Measurements from ENCODE around the gene DNER. TPM values are rescaled to one million over a fixed set of nuclear protein-coding genes. Genes with fewer than 3 reads are reported as not detected.

Gene DNER
- total and polyA plus RNA-seq, 10 of the 15 experiments (the other 5 are each of a cell fraction or from before 2014, with no cell fraction given) = 0.04 to 0.08 (median 0.07) TPM; not detected in 7

DNA sequence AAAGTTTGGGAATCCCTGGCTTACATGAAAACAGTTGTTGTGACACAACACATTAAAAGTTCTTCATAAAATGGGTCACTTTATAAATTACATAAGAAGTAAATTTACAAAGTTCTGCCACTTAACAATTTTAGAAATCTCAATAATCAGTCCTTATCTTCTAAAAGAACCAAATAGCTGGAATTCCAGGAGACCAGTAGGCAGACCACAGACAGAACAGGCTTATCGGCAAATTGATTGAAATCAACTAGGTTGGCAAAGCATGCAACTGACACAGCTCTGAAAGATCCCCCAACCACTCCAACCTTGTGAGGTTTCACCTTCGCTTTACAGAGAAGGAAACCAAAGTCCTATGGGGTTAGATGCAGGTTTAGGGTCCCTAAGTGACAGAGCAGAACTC lies 103.0 kb downstream of the DNER start (continued):
- no peak for TF ChIP-seq NR2C2 (IDR thresholded peaks at IDR 0.05; ENCODE audit: borderline replicate concordance, control insufficient read depth, insufficient read length, low read depth)
- TF ChIP-seq, protein P1, sequence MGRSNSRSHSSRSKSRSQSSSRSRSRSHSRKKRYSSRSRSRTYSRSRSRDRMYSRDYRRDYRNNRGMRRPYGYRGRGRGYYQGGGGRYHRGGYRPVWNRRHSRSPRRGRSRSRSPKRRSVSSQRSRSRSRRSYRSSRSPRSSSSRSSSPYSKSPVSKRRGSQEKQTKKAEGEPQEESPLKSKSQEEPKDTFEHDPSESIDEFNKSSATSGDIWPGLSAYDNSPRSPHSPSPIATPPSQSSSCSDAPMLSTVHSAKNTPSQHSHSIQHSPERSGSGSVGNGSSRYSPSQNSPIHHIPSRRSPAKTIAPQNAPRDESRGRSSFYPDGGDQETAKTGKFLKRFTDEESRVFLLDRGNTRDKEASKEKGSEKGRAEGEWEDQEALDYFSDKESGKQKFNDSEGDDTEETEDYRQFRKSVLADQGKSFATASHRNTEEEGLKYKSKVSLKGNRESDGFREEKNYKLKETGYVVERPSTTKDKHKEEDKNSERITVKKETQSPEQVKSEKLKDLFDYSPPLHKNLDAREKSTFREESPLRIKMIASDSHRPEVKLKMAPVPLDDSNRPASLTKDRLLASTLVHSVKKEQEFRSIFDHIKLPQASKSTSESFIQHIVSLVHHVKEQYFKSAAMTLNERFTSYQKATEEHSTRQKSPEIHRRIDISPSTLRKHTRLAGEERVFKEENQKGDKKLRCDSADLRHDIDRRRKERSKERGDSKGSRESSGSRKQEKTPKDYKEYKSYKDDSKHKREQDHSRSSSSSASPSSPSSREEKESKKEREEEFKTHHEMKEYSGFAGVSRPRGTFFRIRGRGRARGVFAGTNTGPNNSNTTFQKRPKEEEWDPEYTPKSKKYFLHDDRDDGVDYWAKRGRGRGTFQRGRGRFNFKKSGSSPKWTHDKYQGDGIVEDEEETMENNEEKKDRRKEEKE (IDR thresholded peaks at IDR 0.05) = no peak
- TF ChIP-seq ZNF217 (IDR thresholded peaks at IDR 0.05) = no peak

DNA sequence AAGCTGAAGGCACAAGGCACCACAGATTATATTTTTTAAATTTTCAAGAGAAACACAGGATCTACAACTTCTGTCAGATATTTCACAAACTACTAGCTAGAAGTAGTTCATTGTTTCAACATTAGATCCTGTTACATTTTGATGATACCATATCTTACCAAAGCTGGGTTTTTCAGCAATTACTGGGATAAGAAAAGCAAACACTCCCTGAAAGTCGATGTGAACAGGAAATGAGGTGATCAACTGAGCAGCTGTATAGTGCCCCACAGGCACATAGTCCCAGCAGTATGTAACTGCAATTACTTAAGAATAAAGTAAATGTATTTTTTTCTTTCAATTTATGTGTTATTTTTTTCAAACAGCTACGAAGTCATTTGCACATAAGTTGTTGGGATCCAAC lies 103.5 kb downstream of the DNER start:
- no peak for ATAC-seq
- ChIA-PET POLR2A (no interaction called here), CTCF (no interaction called here), RAD21 (ENCODE audit: unreplicated experiment) (interaction anchor here (0.6 kb wide), 1 partner anchor 446 kb away, joined by 3 read pairs; no protein-coding TSS in a partner anchor), SMC1A (ENCODE audit: uncharacterized antibody, unreplicated experiment) (interaction anchor here (1.0 kb wide), 1 partner anchor 9 kb away, joined by 3 read pairs; no protein-coding TSS in a partner anchor)
- H3K9me3 ChIP-seq (replicated peaks; ENCODE audit: control insufficient read depth, insufficient read depth, low read length) = no peaks in the 10 kb centered on the region
- FAIRE-seq = no peak
- H3K4me2 ChIP-seq (ENCODE audit: control insufficient read depth, insufficient read depth) = no peak overlapping the region
- BruUV-seq (replicated peaks) = no TSS peak
- H3K27ac ChIP-seq (ENCODE audit: control insufficient read depth, insufficient read depth) = no peak overlapping the region
- intact Hi-C loops (cut with micrococcal nuclease; ENCODE audit: unreplicated experiment) = no loop called here
- no peaks in the 10 kb centered on the region; the same call in 1 of the 2 replicates for H4K20me1 ChIP-seq (ENCODE audit: control insufficient read depth, insufficient read depth)
- no peaks in the 10 kb centered on the region; a peak in 1 of 4 replicates for H3K27me3 ChIP-seq (replicated peaks in 1 of 2; ENCODE audit: control insufficient read depth in 2 of 2, insufficient read depth in 2 of 2, low read length in 1 of 2)
- no peaks in the 10 kb centered on the region for H3K4me1 ChIP-seq (ENCODE audit: control insufficient read depth, insufficient read depth, low read length)
- DNase-seq (ENCODE audit: low read depth, low spot score) = no peak
- 9% methylated on average over 2 of the region's 2 CpGs for WGBS (ENCODE audit: insufficient coverage, insufficient replicate concordance, low lambda C conversion rate, missing lambda C conversion rate)
- no peak overlapping the region for H2AFZ ChIP-seq (ENCODE audit: control insufficient read depth, low read depth, low read length)
- no peaks in the 10 kb centered on the region for H3K79me2 ChIP-seq (ENCODE audit: control insufficient read depth, insufficient read depth, low read length)
- no peak overlapping the region for H3K4me3 ChIP-seq
- H3K36me3 ChIP-seq (ENCODE audit: control insufficient read depth in 2 of 2, insufficient read depth in 2 of 2, low read length in 1 of 2) = no peaks in the 10 kb centered on the region
- H3K9ac ChIP-seq (ENCODE audit: control insufficient read depth, insufficient read depth, low read length) = no peak overlapping the region
- in situ Hi-C loops (cut with MboI) = no loop called here
- TF ChIP-seq, protein P2, sequence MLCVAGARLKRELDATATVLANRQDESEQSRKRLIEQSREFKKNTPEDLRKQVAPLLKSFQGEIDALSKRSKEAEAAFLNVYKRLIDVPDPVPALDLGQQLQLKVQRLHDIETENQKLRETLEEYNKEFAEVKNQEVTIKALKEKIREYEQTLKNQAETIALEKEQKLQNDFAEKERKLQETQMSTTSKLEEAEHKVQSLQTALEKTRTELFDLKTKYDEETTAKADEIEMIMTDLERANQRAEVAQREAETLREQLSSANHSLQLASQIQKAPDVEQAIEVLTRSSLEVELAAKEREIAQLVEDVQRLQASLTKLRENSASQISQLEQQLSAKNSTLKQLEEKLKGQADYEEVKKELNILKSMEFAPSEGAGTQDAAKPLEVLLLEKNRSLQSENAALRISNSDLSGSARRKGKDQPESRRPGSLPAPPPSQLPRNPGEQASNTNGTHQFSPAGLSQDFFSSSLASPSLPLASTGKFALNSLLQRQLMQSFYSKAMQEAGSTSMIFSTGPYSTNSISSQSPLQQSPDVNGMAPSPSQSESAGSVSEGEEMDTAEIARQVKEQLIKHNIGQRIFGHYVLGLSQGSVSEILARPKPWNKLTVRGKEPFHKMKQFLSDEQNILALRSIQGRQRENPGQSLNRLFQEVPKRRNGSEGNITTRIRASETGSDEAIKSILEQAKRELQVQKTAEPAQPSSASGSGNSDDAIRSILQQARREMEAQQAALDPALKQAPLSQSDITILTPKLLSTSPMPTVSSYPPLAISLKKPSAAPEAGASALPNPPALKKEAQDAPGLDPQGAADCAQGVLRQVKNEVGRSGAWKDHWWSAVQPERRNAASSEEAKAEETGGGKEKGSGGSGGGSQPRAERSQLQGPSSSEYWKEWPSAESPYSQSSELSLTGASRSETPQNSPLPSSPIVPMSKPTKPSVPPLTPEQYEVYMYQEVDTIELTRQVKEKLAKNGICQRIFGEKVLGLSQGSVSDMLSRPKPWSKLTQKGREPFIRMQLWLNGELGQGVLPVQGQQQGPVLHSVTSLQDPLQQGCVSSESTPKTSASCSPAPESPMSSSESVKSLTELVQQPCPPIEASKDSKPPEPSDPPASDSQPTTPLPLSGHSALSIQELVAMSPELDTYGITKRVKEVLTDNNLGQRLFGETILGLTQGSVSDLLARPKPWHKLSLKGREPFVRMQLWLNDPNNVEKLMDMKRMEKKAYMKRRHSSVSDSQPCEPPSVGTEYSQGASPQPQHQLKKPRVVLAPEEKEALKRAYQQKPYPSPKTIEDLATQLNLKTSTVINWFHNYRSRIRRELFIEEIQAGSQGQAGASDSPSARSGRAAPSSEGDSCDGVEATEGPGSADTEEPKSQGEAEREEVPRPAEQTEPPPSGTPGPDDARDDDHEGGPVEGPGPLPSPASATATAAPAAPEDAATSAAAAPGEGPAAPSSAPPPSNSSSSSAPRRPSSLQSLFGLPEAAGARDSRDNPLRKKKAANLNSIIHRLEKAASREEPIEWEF (IDR thresholded peaks at IDR 0.05; ENCODE audit: insufficient replicate concordance, low read depth, low read length) = no peak
- TF ChIP-seq FOXK2 (IDR thresholded peaks at IDR 0.05) (no peak), HDGF (IDR thresholded peaks at IDR 0.05) (no peak), MTA3 (IDR thresholded peaks at IDR 0.05; ENCODE audit: borderline replicate concordance, low read length) (no peak), DPF2 (IDR thresholded peaks at IDR 0.05) (no peak), SUPT20H (IDR thresholded peaks at IDR 0.05; ENCODE audit: borderline replicate concordance, control insufficient read depth, low read depth, low read length) (no peak), POLR2A (IDR thresholded peaks at IDR 0.05; ENCODE audit: low read depth, low read length) (no peak), ETV6 (conservative IDR thresholded peaks at IDR 0.05 in 1 of 2, IDR thresholded peaks at IDR 0.05 in 1 of 2; ENCODE audit: borderline replicate concordance in 1 of 2, low read depth in 1 of 2) (no peak), GATAD2B (conservative IDR thresholded peaks at IDR 0.05; ENCODE audit: low read depth) (no peak), CREB1 (IDR thresholded peaks at IDR 0.05; ENCODE audit: low read depth) (no peak)
- TF ChIP-seq, protein P3, sequence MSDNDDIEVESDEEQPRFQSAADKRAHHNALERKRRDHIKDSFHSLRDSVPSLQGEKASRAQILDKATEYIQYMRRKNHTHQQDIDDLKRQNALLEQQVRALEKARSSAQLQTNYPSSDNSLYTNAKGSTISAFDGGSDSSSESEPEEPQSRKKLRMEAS (IDR thresholded peaks at IDR 0.05; ENCODE audit: low read depth, low read length) = no peak
- TF ChIP-seq, protein P4, sequence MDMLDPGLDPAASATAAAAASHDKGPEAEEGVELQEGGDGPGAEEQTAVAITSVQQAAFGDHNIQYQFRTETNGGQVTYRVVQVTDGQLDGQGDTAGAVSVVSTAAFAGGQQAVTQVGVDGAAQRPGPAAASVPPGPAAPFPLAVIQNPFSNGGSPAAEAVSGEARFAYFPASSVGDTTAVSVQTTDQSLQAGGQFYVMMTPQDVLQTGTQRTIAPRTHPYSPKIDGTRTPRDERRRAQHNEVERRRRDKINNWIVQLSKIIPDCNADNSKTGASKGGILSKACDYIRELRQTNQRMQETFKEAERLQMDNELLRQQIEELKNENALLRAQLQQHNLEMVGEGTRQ (IDR thresholded peaks at IDR 0.05; ENCODE audit: borderline replicate concordance, low read depth, low read length) = no peak
